WTC11 (cell line): ENCODE results near the gene TRIM29. TPM values are rescaled to one million over a fixed set of nuclear protein-coding genes. Genes with fewer than 3 reads are reported as not detected.

ENCODE experiments used
- ATAC-seq: fragments of 200-7000 bp; cut with Tn5 transposase; 2 replicates; pipeline ENCODE4 v1.10.0; 2021; ENCODE audit warnings: mild to moderate bottlenecking, moderate library complexity
- CTCF ChIA-PET: fragments of 300-600 bp; sonication (Branson Sonifier 250); formaldehyde crosslinking; loops from one replicate; lab custom pipeline; 2021; ENCODE audit warnings: antibody characterized with exemption; lab: Charles Lee
- POLR2A ChIA-PET: fragments of 350-600 bp; sonication (Branson Sonifier 250); formaldehyde crosslinking; loops from one replicate; lab custom pipeline; 2021; ENCODE audit warnings: antibody characterized with exemption; lab: Charles Lee
- DNase-seq: peaks from one replicate; pipeline ENCODE4 v3.0.0; 2021; ENCODE audit warnings: low spot score
- H3K27ac Mint-ChIP-seq: 2 replicates; pipeline ENCODE4 v1.8.0; 2021; ENCODE audit warnings: mixed read lengths
- H3K27me3 Mint-ChIP-seq: 2 replicates; pipeline ENCODE4 v1.8.0; 2021; ENCODE audit warnings: low read depth, mild to moderate bottlenecking, moderate library complexity, mixed read lengths
- H3K36me3 Mint-ChIP-seq: 2 replicates; pipeline ENCODE4 v1.8.0; 2021; ENCODE audit warnings: mixed read lengths
- H3K4me1 Mint-ChIP-seq: 2 replicates; pipeline ENCODE4 v1.8.0; 2022; ENCODE audit warnings: mixed read lengths
- H3K4me3 Mint-ChIP-seq: 2 replicates; pipeline ENCODE4 v1.8.0; 2021; ENCODE audit warnings: mild to moderate bottlenecking, moderate library complexity, mixed read lengths
- H3K9me3 Mint-ChIP-seq: 2 replicates; pipeline ENCODE4 v1.8.0; 2021; ENCODE audit warnings: mixed read lengths
- ATF1 ChIP-seq: sonication (generic); formaldehyde crosslinking; IDR thresholded peaks from 2 replicates; pipeline ENCODE4 v1.8.1; 2023; ENCODE audit warnings: mild to moderate bottlenecking, moderate library complexity, missing genetic modification reagents
- ELF4 ChIP-seq: sonication (generic); formaldehyde crosslinking; IDR thresholded peaks from 2 replicates; pipeline ENCODE4 v1.8.1; 2022; ENCODE audit warnings: low read depth, mild to moderate bottlenecking, moderate library complexity, missing genetic modification reagents
- ESRRA ChIP-seq: sonication (generic); formaldehyde crosslinking; IDR thresholded peaks from 2 replicates; pipeline ENCODE4 v1.8.1; 2022; ENCODE audit warnings: mild to moderate bottlenecking, missing genetic modification reagents, borderline replicate concordance
- FOXP1 ChIP-seq: sonication (generic); formaldehyde crosslinking; IDR thresholded peaks from 2 replicates; pipeline ENCODE4 v1.8.0; 2022; ENCODE audit warnings: missing genetic modification reagents, mild to moderate bottlenecking, moderate library complexity, borderline replicate concordance
- NR1H2 ChIP-seq: sonication (generic); formaldehyde crosslinking; IDR thresholded peaks from 2 replicates; pipeline ENCODE4 v1.9.0; 2021; ENCODE audit warnings: mild to moderate bottlenecking, moderate library complexity, missing genetic modification reagents
- RORB ChIP-seq: fragments of 250-450 bp; sonication (Bioruptor Pico); IDR thresholded peaks from 2 replicates; pipeline ENCODE4 v1.9.0; 2021; ENCODE audit warnings: mild to moderate bottlenecking
- ZNF232 ChIP-seq: sonication (generic); formaldehyde crosslinking; IDR thresholded peaks from 2 replicates; pipeline ENCODE4 v1.8.0; 2022; ENCODE audit warnings: mild to moderate bottlenecking, missing genetic modification reagents
- ZNF317 ChIP-seq: sonication (generic); formaldehyde crosslinking; IDR thresholded peaks from 2 replicates; pipeline ENCODE4 v1.8.1; 2023; ENCODE audit warnings: low read depth, mild to moderate bottlenecking, moderate library complexity, missing genetic modification reagents, borderline replicate concordance
- ZNF416 ChIP-seq: fragments of 250-450 bp; sonication (Bioruptor Pico); IDR thresholded peaks from 2 replicates; pipeline ENCODE4 v1.9.0; 2021; ENCODE audit warnings: mild to moderate bottlenecking, inconsistent platforms
- ZNF423 ChIP-seq: fragments of 250-450 bp; sonication (Bioruptor Pico); IDR thresholded peaks from 2 replicates; pipeline ENCODE4 v2.1.2; 2022; ENCODE audit warnings: mild to moderate bottlenecking, moderate library complexity
- total RNA-seq: library from RNA; stranded (reverse); gene quantifications from 3 replicates; pipeline ENCODE4 v1.2.3, GENCODE V29; 2021
- TF ChIP-seq, protein P1 (sequence below): sonication (generic); formaldehyde crosslinking; IDR thresholded peaks from 2 replicates; pipeline ENCODE4 v1.8.0; 2022; ENCODE audit warnings: mild to moderate bottlenecking, missing genetic modification reagents
- TF ChIP-seq, protein P2 (sequence below): sonication (generic); formaldehyde crosslinking; IDR thresholded peaks from 2 replicates; pipeline ENCODE4 v1.8.1; 2023; ENCODE audit warnings: mild to moderate bottlenecking, missing genetic modification reagents
- TF ChIP-seq, protein P3 (sequence below): fragments of 250-450 bp; sonication (Bioruptor Pico); IDR thresholded peaks from 2 replicates; pipeline ENCODE4 v1.8.0; 2021; ENCODE audit warnings: mild to moderate bottlenecking
- TF ChIP-seq, protein P4 (sequence below): sonication (generic); formaldehyde crosslinking; IDR thresholded peaks from 2 replicates; pipeline ENCODE4 v1.8.1; 2022; ENCODE audit warnings: missing genetic modification reagents, borderline replicate concordance
- TF ChIP-seq, protein P5 (sequence below): sonication (generic); formaldehyde crosslinking; conservative IDR thresholded peaks from 2 replicates; pipeline ENCODE4 v1.8.1; 2022; ENCODE audit warnings: mild to moderate bottlenecking, missing genetic modification reagents
- TF ChIP-seq, protein P6 (sequence below): fragments of 250-450 bp; sonication (Bioruptor Pico); IDR thresholded peaks from 2 replicates; pipeline ENCODE4 v1.9.0; 2021; ENCODE audit warnings: mild to moderate bottlenecking

TRIM29 gene
- total RNA-seq, 1 experiment from 2014 or later = 0.11 TPM

DNA sequence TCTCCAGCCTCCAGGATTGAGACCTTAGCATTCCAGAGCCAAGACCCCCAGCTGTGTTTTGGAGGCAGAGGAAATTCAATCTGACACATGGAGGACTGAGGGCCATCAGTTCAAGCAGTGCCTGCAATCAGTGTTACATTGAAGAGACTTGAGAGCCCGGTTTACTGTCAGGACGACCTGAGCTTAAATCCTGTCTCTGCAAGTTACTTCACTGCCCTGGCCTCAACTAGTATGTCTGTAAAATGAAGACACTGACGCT lies 35.1 kb downstream of the TRIM29 start (continued):
- TF ChIP-seq FOXP1 (CRISPR knock-in tag) (no peak), ZNF416 (CRISPR knock-in tag) (no peak), ELF4 (no peak), ZNF232 (CRISPR knock-in tag) (no peak), ZNF423 (CRISPR knock-in tag) (no peak), ESRRA (CRISPR knock-in tag) (no peak), NR1H2 (CRISPR knock-in tag) (no peak), RORB (no peak)
- TF ChIP-seq, protein P1, sequence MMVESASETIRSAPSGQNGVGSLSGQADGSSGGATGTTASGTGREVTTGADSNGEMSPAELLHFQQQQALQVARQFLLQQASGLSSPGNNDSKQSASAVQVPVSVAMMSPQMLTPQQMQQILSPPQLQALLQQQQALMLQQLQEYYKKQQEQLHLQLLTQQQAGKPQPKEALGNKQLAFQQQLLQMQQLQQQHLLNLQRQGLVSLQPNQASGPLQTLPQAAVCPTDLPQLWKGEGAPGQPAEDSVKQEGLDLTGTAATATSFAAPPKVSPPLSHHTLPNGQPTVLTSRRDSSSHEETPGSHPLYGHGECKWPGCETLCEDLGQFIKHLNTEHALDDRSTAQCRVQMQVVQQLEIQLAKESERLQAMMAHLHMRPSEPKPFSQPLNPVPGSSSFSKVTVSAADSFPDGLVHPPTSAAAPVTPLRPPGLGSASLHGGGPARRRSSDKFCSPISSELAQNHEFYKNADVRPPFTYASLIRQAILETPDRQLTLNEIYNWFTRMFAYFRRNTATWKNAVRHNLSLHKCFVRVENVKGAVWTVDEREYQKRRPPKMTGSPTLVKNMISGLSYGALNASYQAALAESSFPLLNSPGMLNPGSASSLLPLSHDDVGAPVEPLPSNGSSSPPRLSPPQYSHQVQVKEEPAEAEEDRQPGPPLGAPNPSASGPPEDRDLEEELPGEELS = no peak
- TF ChIP-seq, protein P2, sequence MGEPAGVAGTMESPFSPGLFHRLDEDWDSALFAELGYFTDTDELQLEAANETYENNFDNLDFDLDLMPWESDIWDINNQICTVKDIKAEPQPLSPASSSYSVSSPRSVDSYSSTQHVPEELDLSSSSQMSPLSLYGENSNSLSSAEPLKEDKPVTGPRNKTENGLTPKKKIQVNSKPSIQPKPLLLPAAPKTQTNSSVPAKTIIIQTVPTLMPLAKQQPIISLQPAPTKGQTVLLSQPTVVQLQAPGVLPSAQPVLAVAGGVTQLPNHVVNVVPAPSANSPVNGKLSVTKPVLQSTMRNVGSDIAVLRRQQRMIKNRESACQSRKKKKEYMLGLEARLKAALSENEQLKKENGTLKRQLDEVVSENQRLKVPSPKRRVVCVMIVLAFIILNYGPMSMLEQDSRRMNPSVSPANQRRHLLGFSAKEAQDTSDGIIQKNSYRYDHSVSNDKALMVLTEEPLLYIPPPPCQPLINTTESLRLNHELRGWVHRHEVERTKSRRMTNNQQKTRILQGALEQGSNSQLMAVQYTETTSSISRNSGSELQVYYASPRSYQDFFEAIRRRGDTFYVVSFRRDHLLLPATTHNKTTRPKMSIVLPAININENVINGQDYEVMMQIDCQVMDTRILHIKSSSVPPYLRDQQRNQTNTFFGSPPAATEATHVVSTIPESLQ (CRISPR knock-in tag) = no peak
- TF ChIP-seq, protein P3, sequence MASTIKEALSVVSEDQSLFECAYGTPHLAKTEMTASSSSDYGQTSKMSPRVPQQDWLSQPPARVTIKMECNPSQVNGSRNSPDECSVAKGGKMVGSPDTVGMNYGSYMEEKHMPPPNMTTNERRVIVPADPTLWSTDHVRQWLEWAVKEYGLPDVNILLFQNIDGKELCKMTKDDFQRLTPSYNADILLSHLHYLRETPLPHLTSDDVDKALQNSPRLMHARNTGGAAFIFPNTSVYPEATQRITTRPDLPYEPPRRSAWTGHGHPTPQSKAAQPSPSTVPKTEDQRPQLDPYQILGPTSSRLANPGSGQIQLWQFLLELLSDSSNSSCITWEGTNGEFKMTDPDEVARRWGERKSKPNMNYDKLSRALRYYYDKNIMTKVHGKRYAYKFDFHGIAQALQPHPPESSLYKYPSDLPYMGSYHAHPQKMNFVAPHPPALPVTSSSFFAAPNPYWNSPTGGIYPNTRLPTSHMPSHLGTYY (CRISPR knock-in tag) = no peak
- TF ChIP-seq, protein P4, sequence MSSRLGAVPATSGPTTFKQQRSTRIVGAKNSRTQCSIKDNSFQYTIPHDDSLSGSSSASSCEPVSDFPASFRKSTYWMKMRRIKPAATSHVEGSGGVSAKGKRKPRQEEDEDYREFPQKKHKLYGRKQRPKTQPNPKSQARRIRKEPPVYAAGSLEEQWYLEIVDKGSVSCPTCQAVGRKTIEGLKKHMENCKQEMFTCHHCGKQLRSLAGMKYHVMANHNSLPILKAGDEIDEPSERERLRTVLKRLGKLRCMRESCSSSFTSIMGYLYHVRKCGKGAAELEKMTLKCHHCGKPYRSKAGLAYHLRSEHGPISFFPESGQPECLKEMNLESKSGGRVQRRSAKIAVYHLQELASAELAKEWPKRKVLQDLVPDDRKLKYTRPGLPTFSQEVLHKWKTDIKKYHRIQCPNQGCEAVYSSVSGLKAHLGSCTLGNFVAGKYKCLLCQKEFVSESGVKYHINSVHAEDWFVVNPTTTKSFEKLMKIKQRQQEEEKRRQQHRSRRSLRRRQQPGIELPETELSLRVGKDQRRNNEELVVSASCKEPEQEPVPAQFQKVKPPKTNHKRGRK = no peak
- TF ChIP-seq, protein P5, sequence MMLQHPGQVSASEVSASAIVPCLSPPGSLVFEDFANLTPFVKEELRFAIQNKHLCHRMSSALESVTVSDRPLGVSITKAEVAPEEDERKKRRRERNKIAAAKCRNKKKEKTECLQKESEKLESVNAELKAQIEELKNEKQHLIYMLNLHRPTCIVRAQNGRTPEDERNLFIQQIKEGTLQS = no peak

DNA sequence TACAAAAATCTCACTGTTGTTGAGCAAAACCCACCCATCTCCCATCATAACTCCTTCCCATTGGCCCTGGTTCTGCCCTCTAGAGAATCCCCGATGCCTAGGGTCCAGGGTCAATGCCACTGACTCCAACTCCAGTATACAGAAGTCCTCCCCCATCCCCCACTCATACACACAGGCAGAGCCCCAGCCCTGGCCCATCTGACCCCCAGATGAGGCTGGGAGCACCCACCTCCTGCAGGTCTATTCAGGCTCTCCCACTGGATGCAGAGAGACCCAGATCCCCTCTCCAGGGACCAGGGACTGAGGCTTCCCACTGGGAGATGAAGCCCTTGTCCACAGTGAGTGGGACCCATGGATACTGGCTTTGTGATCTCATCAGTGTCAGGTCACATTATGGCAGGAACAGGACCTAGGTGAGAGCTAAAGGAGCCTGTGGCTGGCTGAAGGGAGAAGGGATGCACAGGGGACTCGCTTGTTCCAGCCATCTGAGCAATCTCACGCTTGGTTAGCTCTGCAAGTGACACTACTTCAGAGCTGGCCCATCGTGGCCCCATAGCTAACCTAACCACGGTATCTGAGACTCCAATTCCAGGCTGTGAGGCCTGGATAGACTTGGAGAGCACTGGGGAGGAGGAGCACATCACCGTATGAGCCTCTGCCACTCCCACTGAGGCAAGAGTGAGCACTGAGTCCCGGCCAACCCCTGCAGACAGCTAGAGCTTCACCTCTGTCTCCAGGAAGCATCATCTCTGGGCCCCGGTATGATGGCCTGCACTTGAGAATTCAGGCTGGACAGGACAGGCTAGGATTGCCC lies 35.7 kb downstream of the TRIM29 start:
- TF ChIP-seq, protein P6, sequence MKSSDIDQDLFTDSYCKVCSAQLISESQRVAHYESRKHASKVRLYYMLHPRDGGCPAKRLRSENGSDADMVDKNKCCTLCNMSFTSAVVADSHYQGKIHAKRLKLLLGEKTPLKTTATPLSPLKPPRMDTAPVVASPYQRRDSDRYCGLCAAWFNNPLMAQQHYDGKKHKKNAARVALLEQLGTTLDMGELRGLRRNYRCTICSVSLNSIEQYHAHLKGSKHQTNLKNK (CRISPR knock-in tag) = no peak
- TF ChIP-seq ZNF317 (CRISPR knock-in tag) = no peak
- no peak for TF ChIP-seq ATF1 (CRISPR knock-in tag)
- ATAC-seq = no peak
- POLR2A ChIA-PET = interaction anchor here (0.7 kb wide), 1 partner anchor 249 kb away, joined by 5 read pairs; no protein-coding TSS in a partner anchor
- no peaks in the 10 kb centered on the region for H3K9me3 Mint-ChIP-seq
- no peak overlapping the region for H3K4me3 Mint-ChIP-seq
- H3K27me3 Mint-ChIP-seq = peaks cover 6% of the 10 kb centered on the region
- no peak overlapping the region for H3K27ac Mint-ChIP-seq
- no peaks in the 10 kb centered on the region for H3K36me3 Mint-ChIP-seq
- H3K4me1 Mint-ChIP-seq = peaks cover 24% of the 10 kb centered on the region
- CTCF ChIA-PET = interaction anchor here (0.9 to 1.8 kb wide), 3 partner anchors 10 to 89 kb away, joined by 4 to 7 read pairs (median 5); no protein-coding TSS in a partner anchor
- DNase-seq = no peak
